NCI-H774 (cell line): Measurements from ENCODE around the gene PRKCB.
A peak's percentile ranks its signal among the peaks of the same experiment; 100 is the strongest.
"Not testable (repeated sequence)": the region's sequence is repeated elsewhere in the genome, so short reads cannot be mapped to it uniquely, and the experiment has no call there.

Source experiments
- DNase-seq: peaks from one replicate; lab custom pipeline; 2025; lab: John Stamatoyannopoulos, UW

PRKCB gene

DNA sequence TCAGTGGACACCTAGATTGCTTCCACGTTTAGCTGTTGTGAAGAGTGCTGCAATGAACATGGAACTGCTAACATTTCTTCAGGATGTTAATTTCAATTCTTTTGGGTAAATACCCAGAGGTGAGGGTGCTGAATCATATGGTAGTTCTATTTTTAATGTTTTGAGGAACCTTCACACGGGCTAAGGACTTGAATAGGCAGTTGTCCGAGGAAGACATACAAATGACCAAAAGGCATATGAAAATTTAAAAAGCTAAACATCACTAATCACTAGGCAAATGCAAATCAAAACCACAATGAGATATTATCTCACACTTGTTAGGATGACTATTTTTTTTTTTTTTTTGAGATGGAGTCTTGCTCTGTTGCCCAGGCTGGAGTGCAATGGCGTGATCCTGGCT, 173.3 kb downstream of the PRKCB start:
- DNase-seq, result no peak

DNA sequence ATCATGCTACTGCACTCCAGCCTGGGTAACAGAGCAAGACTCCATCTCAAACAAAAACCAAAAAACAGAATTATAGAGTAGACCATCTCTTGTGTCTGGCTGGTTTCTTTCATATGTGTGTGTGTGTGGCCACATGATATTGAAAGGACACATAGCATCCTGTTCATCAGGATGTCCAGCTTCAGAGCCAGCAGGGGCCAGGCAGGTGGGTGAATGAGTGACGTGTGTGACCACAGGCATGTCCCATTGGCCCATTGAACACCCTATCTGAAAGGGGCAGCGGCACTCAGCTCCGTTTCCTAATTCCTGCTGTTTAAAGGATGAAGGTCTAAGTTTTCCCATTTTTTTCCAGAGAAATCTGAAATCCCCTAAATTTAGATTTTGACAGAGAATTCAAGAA, 174.2 kb downstream of the PRKCB start:
- no peak for DNase-seq

DNA sequence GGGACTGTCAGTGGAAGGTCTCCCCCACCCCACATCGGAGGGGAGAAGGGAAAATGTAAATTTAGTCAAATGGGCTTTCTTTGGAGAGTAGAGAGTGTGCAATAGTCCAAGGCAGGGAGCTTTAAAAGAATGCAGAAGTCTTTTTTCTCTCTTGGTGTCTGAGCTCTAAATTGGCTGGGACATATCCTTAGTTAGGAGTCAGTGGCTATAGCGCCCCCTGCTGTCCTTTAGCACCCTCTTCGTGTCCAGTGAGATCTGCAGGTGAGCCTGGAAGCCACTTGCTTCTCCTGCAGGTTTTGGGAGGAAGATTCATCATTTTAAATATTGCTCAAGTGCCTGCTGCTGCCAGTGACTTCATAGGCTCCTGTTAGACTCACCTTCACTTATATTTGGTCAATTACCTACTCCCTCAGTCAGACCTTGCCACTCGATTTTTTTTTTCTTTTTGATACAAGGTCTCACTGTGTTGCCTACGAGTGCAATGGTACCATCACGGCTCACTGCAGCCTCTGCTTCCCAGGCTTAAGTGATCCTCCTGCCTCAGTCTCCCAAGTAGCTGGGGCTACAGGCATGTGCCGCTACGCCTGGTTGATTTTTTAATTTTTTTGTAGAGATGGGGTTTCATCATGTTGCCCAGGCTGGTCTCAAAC, 174.8 kb downstream of the PRKCB start:
- peak; percentile 21 for DNase-seq

- no peak for DNase-seq
These were observed 175.5 kb downstream of the PRKCB start for GRCh38 chr16:24011237-24011636.

- DNase-seq, result no peak
These were observed 177.4 kb downstream of the PRKCB start for GRCh38 chr16:24013054-24013636.

- DNase-seq, result no peak
These were observed 178.3 kb downstream of the PRKCB start for GRCh38 chr16:24013864-24014645.

- not testable (repeated sequence) for DNase-seq
These were observed 179.2 kb downstream of the PRKCB start for GRCh38 chr16:24014955-24015354.

- DNase-seq, result no peak
These were observed 180.1 kb downstream of the PRKCB start for GRCh38 chr16:24015923-24016322.

GRCh38 chr16:24018485-24018884, 182.7 kb downstream of the PRKCB start:
- DNase-seq, result no peak

GRCh38 chr16:24022797-24023196, 187.0 kb downstream of the PRKCB start:
- no peak for DNase-seq

DNA sequence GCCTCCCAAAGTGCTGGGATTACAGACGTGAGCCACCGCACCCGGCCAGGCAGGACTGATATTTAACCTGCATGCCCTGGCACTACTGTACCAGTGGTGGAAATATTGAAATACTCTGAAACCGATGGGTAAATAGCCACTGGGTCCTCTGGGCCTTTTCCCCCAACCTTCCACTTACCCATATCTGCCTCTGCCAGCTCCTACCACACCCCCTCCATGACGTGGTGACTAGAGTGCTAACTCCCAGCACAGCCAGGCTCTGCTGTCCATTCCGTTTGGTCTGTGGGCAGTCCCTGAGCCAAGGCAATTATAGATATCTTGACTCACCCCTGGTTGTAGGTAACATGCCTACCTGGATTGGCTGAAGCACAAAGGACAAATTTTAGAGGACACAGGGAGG, 187.8 kb downstream of the PRKCB start:
- DNase-seq, result no peak

GRCh38 chr16:24024971-24025370, 189.2 kb downstream of the PRKCB start:
- DNase-seq, result no peak

DNA sequence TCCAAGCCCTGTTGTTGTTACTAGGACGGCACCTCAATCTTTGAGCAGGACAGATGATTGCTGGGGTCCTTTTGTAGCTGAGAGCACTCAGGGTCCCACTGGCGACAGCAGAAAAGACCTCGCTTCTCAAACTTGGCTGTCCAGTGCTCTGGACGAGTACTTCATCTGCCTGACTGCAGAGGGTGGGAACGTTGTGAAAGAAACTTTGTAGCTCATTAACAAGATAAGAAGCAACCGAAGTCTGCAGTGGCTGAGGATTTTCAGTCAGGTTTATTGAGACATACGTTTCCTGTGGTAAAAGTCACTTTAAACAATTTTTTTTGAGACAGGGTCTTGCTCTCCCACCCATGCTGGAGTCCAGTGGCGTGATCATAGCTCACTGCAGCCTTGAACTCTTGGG, 191.7 kb downstream of the PRKCB start:
- no peak for DNase-seq

DNA sequence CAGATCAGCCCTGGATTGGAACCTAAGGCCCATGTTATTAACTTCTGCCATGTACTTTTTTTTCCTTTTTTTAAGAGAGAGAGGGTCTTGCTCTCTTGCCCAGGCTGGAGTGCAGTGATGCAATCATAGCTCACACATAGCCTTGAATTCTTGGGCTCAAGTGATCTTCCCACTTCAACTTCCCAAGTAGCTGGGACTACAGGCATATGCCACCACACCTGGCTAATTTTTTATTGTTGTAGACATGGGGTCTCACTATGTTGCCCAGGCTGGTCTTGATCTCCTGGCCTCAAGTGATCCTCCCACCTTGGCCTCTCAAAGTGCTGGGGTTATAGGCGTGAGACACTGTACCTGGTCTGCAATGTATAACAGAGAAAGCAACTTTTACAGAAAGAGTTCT, 194.1 kb downstream of the PRKCB start:
- DNase-seq, result not testable (repeated sequence)

DNA sequence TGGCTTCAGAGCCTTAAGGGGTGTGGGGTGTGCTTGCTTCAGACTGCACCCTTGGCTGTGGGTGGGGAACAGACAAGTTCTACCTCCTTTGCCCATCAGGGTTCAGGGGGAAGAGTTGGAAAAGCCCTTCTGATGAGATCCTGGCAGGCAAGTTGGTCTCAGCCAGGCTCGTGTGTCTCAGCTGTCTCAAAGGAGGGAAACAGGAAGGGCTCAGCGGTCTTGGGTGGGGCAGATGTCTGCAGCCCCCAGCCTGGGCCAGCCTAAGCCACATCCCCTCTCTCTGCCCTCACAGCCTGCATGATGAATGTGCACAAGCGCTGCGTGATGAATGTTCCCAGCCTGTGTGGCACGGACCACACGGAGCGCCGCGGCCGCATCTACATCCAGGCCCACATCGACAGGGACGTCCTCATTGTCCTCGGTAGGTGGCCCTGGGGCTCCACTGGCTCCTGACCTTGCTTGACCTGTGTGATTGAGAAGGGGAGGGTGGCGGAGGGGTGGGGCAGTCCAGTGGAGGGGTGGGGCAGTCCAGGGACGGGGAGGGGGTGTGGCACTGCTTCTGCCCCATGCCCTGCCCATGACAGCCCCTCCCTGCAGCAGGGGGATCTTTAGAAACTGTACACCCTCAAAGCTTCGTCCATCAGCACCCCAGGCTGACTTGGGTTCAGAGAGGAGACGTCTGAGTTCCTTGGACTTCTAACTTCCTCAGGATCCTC, 199.5 kb downstream of the PRKCB start:
- DNase-seq, result no peak

DNA sequence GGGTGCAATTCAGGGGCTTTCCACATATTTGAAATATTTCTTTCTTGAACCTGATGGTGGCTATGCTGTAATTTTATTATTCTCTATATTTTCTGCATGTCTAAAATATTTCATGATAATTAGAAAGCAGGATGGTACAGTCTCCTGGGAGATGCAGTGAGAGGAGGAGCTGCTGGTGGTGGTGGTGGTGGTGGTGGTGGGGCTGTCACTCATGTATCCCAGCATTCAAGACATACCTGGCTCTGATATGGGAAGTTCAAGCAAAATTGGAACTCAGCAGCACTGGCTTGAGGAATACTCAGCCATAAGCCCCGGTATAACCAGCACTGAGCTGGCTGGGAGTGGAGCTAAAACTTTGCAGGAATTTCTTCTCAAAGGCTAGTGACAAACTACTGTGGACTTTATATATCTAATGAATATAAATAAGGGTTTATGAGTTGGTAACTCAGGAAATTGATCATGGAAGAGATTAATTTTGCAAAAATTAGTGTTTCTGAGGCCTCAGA, 200.3 kb downstream of the PRKCB start:
- no peak for DNase-seq

GRCh38 chr16:24036614-24037013, 200.8 kb downstream of the PRKCB start:
- DNase-seq, result peak; percentile 3

DNA sequence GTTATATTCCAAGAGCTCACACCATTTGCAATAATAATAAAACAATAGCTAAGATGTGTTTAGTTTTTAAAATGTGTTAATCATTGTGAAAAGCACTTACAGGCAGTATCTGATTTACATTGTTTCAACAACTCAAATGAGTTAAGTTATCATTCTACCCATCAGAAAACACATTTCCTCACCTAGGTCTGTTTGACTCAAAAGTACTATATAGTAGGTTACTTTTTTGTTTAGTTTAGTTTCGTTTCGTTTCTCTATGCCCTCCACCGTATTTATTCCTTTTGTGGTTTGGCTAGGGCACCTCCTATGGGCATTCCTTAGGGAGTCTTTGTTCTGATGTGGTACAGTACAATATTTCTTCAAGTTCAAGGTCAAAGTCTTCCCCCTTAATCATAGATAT, 201.6 kb downstream of the PRKCB start:
- no peak for DNase-seq

DNA sequence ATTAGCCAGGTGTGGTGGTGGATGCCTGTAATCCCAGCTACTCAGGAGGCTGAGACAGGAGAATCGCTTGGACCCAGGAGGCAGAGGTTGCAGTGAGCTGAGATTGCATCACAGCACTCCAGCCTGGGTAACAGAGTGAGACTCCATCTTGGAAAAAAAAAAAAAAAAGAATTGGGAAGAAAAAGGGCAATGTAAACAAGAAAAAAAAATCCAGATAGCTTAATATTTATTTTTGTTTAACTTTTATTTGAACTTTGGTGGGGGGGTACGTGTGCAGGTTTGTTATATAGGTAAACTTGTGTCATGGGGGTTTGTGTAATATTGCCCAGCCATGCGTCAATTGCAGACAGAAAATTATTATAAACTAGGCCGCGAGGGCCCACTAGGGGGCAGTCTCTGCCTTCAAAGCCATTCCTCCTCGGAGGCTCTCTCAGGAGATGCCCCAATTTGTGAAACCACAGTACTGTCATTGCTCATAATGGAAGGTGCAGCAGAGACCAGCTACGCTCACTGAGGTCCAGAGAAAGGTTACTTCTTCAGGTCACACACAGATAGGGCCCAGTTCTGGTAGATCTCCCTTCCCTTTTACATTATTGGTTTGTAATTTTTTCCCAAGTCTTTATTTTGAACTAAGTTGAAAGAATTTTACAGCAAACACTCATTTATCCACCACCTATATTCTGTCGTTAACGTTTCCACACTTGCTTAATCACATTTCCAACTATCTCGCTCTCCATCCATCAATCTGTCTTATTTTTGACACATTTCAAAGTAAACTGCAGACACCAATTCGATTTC, 206.2 kb downstream of the PRKCB start:
- DNase-seq, result peak; percentile 28

GRCh38 chr16:24044467-24044866, 208.7 kb downstream of the PRKCB start:
- no peak for DNase-seq

GRCh38 chr16:24045641-24046040, 209.9 kb downstream of the PRKCB start:
- DNase-seq, result no peak

GRCh38 chr16:24046442-24046841, 210.7 kb downstream of the PRKCB start:
- no peak for DNase-seq
